GM19193 (cell line): ENCODE measurements around the gene TACSTD2.

ENCODE experiments used
- POLR2A ChIP-seq: IDR thresholded peaks from 4 replicates; pipeline ENCODE4 v1.6.1; 2011; ENCODE audit not compliant: insufficient read depth, insufficient read length; ENCODE audit errors: extremely low read depth

Gene TACSTD2

GRCh38 chr1:58594546-58594945 lies 17.5 kb upstream of the TACSTD2 start:
- no peak for TF ChIP-seq POLR2A

GRCh38 chr1:58592522-58593134 lies 15.6 kb upstream of the TACSTD2 start:
- TF ChIP-seq POLR2A = no peak

- no peak for TF ChIP-seq POLR2A
These were observed 14.8 kb upstream of the TACSTD2 start for GRCh38 chr1:58591806-58592205.

- TF ChIP-seq POLR2A = no peak
These were observed 13.0 kb upstream of the TACSTD2 start for GRCh38 chr1:58590019-58590418.

- no peak for TF ChIP-seq POLR2A
These were observed 11.3 kb upstream of the TACSTD2 start for GRCh38 chr1:58588396-58588795.

GRCh38 chr1:58587667-58588066 lies 10.6 kb upstream of the TACSTD2 start:
- TF ChIP-seq POLR2A = no peak

- TF ChIP-seq POLR2A = no peak
These were observed 9.2 kb upstream of the TACSTD2 start for GRCh38 chr1:58586271-58586670.

GRCh38 chr1:58585581-58586151 lies 8.6 kb upstream of the TACSTD2 start:
- no peak for TF ChIP-seq POLR2A

GRCh38 chr1:58585166-58585565 lies 8.1 kb upstream of the TACSTD2 start:
- TF ChIP-seq POLR2A = no peak

- no peak for TF ChIP-seq POLR2A
These were observed 7.2 kb upstream of the TACSTD2 start for GRCh38 chr1:58584082-58584895.

GRCh38 chr1:58583496-58583895 lies 6.4 kb upstream of the TACSTD2 start:
- TF ChIP-seq POLR2A = no peak

- no peak for TF ChIP-seq POLR2A
These were observed 4.6 kb upstream of the TACSTD2 start for GRCh38 chr1:58581641-58582040.

- no peak for TF ChIP-seq POLR2A
These were observed 3.1 kb upstream of the TACSTD2 start for GRCh38 chr1:58580186-58580585.

- TF ChIP-seq POLR2A = no peak
These were observed 590 bp upstream of the TACSTD2 start for GRCh38 chr1:58577654-58578030.

- no peak for TF ChIP-seq POLR2A
These were observed 726 bp downstream of the TACSTD2 start for GRCh38 chr1:58576325-58576726.
